Activated CD8-positive, alpha-beta memory T cell treated with anti-CD3 and anti-CD28 coated beads, Interleukin-2, amount 50 U/mL, for 1 hour (primary cell): ENCODE measurements around the gene NLGN1.

ENCODE experiments used
- DNase-seq: peaks from one replicate; pipeline ENCODE4 v3.0.0-alpha.2; 2020; ENCODE audit errors: extremely low read depth

NLGN1 gene

DNA sequence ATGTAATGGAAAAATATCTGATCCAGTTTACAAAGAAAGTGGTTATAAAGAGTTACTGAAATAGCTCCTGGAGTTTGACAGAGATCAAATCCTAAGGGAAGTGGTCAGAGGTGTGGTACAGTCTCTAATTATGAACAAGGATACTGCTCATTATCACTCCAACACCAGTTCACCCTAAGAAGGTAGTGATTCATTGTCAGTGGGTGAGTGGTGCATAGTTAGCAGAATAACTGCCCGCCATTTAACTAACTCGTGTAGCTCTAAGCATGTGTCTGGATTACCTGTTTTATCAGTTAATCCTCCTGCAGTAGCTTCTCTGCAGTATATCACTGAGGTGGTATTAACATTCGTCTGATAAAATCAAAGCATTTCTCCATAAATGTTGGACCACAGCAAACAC is 700.1 kb downstream of the NLGN1 start:
- DNase-seq, result no peak

DNA sequence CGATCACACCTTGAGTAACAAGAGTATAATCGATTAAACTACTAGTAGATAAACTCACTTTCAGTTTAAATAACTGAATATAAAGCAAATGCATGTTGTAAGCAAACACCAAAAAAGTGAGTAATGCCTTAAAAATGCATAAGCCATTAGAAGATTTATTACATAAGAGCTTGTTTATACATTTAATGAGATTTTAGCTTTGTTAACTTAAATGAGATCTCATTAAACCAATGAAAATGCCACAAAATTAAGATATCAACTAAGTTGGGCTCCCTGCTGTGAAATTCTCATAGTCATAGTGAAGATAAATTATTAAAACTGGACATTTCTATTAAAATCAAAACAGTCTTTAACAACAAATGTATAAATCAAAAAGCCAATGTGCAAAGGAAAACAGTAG is 701.2 kb downstream of the NLGN1 start:
- DNase-seq, result no peak

DNA sequence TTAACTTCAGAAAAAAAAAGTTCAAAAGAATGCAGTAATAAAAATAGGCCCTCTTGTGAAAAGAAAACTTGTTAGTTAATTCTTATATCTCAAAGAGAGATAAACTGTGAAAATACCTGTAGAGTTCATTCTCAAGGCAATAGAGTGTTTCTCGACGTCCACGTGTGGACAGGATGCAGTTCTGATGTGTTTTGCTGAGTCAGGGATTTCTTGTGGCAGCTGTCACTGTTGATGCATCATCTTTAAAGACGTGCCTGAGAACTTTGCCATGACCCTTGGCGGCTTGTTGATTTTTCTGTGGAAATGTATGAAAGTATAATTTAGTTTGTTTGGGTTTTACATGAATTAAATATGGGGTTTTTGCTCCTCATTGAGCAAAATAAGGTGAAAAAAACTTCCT is 702.2 kb downstream of the NLGN1 start:
- DNase-seq, result no peak

DNA sequence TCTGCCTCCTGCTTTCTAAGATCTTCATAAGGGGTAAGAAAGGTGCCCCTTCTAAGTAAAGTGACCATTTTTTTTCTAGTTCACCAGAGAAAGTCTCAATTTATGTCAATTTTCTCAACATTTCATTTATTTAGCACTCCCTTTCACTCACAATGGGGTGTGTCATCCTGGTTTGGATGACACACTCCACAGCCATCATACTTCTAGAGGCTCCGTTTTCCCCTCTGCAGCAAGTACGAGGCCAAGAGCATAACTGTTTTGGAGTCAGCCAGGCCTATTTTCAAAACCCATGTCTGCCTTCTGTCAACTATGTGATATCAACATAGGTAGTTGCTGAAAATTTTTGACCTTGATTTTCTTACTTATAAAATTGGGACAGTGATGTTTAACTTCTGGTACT is 703.2 kb downstream of the NLGN1 start:
- DNase-seq, result no peak

DNA sequence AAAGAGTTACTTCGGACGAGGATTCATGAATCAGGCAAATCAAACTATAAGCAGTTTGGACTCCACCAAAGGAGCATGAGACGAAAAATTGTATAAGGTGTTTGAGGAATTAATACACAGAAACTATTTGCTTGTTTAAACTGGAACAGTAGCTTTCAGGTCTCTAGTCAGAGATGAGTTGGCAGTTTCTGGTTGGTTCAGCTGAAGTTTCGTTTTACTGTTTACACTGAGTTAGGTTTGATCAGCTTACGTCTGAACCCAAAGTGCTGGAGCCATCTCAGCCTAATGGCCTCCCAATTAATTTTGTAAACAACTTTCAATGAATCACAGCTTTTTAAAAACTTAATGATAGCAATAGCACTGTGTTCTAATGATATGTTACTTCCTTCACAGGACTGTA is 703.7 kb downstream of the NLGN1 start:
- DNase-seq, result no peak

DNA sequence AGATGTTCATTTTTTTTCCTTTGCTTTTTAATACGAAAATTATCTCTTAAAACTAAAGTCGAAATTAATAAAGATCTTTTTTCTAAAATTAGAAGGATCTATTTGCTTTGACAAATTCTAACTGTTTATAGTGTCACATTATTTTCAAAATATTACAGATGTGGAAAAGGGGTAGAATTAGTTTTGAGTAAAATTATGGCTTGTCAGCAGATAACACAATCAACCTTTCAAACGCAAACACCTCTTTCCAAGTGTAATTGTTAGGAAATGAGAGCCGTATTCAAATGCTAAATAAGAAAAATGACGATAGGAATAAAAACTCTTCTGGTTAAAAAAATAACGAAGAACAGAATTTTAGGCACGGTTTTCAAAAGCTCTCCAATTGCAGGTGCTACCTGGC is 704.7 kb downstream of the NLGN1 start:
- DNase-seq, result no peak

DNA sequence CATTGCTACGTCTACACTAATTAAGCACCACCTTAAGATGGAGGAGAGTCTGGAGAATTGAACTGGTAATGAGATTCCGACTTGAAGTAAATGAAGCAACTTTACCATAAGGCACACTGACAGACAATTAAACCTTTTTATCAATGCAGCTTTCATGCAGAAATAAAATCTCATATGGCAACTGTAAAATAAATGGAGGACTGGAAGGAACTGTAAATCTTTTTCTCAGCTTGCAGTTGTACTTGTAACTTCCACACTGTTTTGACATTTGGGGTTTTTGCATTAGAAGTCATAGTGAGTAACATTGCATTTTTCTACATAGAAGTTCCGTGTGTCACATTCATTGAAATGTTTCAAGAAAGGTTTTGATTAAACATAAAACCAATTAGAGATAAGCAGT is 705.3 kb downstream of the NLGN1 start:
- no peak for DNase-seq

DNA sequence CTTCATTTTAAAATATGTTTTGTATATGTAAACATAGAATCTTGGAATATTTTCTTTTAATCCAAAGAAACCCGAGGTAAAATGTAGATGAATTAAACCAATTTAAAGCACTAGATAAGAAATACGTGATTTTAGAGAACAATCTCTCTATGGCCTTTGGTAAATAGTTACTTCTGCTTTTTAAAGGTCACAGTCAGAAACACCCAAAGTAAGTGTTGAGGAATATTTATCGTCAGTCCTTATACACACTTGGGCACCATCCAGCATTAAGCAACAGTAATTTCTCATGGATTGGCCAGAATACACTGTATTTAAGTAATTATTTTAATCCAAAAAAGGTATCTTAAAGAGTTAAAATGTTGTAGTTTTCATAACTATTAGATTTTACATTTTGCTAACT is 713.2 kb downstream of the NLGN1 start:
- DNase-seq, result no peak

DNA sequence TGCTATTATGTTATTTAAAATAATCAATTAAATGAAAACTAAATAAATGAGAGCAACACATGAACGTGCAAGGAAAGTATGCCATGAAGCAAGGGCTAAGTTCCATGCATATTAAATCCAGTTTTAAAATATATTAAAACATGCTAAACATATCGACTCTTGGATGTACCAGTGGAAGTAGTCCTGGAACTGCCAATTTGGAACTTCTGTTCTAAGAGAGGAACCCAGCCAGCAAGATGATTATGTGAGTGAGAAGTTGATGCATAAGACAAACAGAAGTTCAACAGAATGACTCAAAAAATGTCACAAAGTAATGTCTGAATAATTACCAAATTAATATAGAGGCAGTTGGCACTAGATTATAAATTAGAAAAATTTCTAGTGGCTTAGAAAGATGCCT is 714.2 kb downstream of the NLGN1 start:
- no peak for DNase-seq

DNA sequence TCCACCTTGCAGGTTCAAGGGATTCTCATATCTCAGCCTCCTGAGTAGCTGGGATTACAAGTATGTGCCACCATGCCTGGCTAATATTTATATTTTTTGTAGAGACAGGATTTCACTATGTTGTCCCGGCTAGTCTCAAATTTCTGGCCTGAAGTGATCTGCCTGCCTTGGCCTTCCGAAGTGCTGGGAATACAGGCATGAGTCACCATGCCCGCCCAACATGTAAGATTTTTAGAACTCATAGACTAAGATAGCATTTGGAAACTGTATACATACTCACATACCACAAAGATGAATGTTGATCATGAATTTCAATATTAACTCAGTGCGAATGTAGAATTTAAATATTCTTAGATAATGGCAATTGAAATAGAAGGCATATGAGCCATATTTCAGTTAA is 718.9 kb downstream of the NLGN1 start:
- DNase-seq, result no peak

DNA sequence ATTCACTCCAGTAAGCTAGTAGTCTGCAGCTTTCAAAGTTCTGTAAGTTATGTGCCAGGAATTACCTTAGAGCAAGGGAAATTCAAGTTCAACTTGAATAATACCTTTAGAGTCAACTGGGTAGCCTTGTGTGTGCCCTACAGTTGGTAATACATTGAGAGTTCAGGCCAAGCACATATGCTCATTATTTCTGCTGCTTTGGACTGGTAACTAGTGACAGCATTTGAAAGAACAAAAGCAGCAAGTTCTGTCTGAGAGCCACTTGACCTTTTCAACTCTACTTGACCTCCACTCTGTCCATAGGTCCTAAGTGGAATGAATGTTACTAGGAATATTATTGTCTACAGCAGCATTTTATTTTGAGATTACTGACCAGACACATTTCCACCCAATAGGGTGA is 723.5 kb downstream of the NLGN1 start:
- no peak for DNase-seq

DNA sequence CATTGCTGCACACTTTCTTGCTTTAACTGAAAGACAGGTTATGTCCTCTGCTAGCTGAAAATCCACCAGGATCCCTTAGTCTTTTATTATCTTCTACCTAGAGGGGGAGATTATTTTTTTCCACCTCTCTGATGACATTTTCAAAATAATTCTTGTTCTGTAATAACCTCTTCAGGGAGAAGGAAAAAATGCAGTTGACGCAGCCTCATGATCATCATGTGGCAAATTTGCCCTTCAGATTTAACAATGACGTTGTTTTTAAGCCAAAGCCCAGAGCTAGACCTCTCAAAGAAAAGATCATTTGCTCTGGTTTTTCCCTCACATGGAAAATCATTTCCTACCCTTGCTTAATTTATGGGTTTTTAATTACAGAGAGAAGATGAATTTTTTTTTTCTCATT is 724.9 kb downstream of the NLGN1 start:
- DNase-seq, result no peak

DNA sequence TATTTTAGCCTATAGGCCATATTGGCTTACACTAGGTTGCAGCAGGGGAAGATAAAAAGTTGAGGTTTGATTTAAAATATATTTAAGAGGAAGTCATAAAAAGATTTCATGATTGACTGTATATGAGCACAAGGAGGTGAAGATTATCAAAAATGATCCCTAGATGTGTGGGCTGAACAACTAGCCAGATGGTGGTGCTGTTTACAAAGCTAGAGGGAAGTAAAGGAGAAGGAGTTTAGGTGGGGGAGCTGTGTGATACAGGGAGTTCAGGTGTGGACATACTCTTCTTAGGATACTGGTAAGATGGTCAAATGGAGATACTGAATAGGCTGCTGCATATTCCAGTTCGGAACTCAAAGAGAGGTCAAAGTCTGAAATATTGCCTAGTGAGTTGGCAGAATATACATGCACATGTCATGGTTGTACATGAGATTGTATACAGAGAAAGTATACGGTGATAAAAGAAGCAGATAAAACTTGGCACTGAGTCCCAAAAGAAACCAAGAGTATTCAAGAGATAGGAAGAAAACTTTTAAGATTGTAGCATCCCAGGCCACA is 727.8 kb downstream of the NLGN1 start:
- no peak for DNase-seq

DNA sequence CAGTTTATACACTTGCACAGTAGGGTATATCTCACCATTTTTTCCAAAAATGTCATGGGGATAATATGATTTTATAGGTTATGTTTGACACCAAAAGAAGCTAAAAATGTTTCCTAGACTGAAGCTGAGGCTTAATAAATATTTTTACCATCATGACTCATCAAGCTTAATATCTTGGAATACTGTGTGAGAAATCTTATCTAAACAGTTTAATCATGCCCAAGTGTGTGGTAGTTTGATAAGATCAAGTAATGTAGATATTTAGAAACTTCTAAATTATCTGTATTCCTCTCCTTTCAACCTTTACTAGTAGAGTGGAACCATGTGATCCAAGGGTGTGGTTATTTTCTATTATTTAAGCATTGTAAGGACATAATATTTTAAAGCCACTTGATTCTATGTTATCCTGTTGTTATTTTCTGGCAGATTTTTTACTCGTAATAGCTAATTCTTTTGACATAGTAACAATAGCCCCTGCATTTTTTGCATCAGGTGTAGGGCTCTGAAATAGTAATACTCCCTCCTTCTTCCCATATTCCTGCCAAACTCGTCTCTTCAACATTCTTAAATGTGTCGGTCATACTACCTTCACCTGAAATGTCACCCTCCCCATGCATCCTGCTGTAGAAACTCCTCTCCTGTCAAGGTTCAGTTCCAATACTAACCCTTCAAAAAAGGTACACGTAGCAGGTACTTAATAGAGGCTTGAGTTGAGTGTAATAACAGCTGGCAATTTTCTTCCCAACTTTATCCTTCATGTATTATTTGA is 729.6 kb downstream of the NLGN1 start:
- DNase-seq, result no peak

DNA sequence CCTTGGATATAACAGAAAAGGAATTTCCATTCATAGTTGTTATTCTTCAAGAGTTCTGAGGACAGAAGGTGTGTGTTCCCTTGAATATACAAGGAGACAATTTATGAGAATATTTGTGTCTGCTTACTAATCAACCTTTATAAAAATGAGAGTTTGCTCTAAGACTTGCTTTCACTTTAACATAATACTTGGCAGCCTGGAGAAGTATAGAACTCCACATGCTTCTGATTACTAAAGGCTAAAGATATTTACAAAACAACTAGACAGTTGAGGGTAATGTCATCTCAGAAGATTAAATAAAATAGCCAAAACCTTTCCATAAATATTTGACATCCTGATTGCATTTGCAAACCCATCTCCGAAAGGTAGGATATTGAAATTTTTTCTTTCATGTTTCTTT is 734.5 kb downstream of the NLGN1 start:
- no peak for DNase-seq

DNA sequence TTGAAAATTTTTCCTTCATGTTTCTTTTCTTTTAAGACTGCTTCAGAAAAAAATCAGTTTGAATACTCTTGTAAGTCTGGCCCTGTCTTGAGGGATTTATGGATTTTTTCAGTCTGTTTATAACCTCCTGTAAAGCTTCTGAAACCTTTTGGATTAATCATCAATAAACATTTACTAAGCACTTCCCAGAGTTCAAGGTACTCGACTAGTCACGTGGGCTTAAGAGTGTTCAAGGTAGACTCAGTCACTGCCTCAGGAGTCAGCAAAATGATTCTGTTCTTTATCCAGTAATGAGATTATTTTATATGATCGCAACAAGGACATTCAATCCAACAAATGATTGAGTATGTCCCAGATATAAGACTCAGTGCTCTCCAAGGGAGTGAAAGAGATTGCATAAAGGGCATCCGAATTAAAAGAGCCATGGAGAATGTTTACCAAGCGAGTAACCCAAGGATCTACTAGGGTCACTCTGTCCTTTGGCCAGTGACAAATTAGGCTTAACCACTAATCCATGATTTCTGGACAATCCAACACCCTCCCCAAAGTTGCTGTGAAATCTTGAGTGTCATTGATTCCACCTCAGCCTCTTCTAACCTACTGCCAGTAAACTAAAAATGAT is 735.0 kb downstream of the NLGN1 start:
- DNase-seq, result no peak

DNA sequence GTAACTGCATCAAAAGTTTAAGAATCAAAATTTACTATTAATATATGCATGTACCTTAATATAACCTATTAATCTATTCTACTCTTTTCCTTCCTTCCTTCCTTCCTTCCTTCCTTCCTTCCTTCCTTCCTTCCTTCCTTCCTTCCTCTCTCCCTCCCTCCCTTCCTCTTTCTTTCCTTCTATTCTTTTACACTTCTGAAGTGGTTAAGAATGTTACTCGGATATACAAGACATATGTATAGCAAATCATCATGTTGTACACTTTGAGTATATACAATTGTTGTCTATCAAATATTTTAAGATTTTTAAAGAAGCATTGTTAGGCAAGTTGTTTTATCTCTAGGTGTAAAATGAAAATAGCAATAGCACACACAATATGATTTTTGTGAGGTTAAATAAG is 748.5 kb downstream of the NLGN1 start:
- no peak for DNase-seq

DNA sequence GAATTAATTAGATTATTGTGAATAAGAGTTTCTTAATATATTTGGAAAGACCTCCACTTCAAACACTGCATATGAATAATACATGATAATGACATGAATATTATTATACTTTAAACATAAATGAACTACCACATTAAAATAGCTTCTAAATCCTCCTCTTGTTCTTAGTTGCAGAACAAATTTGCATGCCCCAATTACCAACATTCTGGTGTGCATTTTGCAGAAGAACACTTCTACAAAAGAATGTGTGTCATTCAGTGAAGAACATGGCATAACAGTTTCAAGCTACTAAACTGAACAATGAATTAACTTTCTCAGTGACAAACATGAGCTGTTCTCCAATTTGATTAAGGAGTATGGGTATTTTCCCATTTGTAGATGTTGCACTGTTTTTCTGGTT is 750.3 kb downstream of the NLGN1 start:
- DNase-seq, result no peak

DNA sequence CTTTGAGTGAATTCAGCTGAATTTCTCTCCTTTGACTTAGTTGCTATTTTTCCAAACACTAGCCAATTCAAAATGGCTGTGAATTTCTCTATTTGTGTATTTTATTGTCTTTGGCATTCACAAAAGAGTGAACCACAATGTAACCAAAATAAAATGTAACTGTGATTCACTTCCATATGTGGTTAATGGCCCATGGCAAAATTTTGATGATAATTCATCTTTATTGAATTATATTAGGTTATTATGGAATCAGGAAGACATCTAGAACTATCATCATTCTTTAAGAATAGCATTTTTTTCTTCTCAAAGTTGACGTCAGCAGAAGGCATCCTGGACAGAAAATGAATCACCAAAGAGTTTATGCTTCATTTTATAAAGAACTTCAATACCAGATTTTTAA is 756.3 kb downstream of the NLGN1 start:
- no peak for DNase-seq

DNA sequence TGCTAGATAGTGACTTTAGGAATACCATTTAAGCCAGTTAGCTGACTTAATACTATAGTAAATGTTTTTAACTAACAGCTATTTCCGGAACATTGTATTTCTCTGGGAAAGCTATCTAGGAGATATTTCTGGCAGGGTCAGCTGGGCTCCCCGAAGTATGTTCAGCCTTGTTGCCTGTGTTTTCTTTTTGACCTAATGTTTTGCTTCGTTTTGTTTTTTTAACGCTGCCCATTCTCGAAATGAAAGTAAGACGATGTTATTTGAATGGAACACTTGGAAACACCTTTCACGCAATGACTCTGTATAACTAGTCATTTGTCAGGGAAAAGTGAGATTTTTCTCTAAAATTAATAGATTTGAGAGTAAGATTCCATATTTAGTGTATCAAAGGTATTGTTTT is 758.7 kb downstream of the NLGN1 start:
- DNase-seq, result no peak

DNA sequence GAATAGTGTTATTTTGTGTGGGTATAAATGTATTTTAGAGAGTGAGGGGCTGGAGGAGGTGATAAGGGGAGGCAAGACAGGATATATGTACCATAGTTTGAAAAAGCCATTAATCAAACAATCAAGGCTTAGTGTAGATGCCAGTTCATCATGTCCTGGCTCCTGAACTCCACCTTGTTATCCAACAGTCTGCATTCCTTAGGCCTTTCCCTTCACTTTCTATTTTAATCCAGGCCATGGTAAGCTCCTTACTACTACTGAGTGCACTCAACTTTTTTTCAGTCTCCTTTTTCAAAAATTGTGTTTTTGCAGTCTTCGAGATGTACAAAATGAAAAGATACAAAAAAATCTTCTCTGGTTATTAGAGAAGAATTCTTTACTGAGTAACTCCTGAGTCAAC is 761.1 kb downstream of the NLGN1 start:
- no peak for DNase-seq

DNA sequence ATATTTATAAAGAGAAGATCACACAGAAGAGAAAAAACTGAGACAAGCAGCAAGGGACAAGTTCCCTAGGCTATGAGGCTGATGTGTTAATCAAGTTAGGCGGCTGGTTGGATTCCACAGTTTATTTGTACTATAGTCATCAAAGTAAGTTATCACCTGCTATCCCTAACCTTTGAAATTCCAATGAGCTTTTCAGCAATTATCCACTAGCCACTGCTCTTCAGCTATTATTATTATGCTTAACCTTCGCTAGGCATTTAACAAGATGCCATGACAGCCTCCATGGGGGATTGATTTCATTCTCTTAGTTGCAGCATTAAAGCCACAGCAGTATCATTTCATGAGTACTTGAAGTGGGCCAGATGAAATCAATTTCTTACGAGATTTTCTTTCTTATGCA is 762.1 kb downstream of the NLGN1 start:
- DNase-seq, result no peak

DNA sequence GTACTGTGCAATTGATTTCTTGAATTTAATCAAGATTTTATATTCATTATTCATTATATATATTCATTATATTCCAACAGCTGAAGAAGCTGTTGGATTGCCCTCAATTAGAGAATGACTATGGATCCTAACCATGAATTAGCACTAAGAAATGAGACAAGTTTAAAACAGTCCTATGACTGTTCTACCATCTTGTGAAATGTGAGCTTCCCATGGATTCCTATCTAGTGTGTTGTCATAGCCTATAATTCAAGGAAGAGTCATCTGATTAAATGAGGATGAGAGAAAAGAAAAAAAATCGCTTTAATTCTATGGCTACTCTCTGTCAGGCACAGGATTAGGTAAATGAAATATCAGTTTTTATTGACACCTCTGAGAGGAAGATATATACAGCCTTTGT is 765.0 kb downstream of the NLGN1 start:
- DNase-seq, result no peak

DNA sequence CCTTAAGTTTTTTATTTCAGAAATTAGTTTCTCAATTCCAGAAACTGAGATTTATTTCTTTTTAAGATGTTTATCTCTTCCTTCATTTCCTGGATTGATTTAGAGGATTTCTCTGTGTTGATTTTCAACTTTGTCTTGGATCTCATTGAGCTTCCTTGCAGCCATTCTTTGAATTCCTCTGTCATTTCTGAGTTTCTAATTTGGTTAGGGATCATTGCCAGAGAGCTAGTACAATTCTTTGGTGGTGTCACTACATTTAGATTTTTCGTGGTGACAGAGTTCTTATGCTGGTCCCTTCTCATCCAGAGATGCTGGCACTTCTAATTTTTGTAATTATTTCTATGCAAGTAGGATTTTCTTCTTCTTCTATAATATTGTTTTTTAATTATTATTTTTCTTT is 770.5 kb downstream of the NLGN1 start:
- DNase-seq, result no peak
